Trophoblast cell (in vitro differentiated cells and primary cell): ENCODE data around the gene NTM.

Experiments used
- DNase-seq, 2 donors: peaks; one replicate each; pipeline ENCODE4 v3.0.0-alpha.2; 2016
- H2AFZ ChIP-seq: 2 replicates; pipeline ENCODE4 v1.6.1; 2013; ENCODE audit warnings: low read length, moderate library complexity, mild to moderate bottlenecking; ENCODE audit not compliant: insufficient read depth, poor library complexity
- H2AK5ac ChIP-seq: 2 replicates; pipeline ENCODE4 v1.6.1; 2013; ENCODE audit warnings: mild to moderate bottlenecking, low read length
- H2BK120ac ChIP-seq: 2 replicates; pipeline ENCODE4 v1.6.1; 2013; ENCODE audit warnings: low read length, mild to moderate bottlenecking, moderate library complexity; ENCODE audit not compliant: insufficient read depth, poor library complexity
- H2BK12ac ChIP-seq: 2 replicates; pipeline ENCODE4 v1.6.1; 2013; ENCODE audit warnings: mild to moderate bottlenecking, low read length, moderate library complexity
- H2BK5ac ChIP-seq: 2 replicates; pipeline ENCODE4 v1.6.1; 2013; ENCODE audit warnings: low read length, low read depth, moderate library complexity, mild to moderate bottlenecking; ENCODE audit not compliant: poor library complexity
- H3K14ac ChIP-seq: 2 replicates; pipeline ENCODE4 v1.6.1; 2013; ENCODE audit warnings: mild to moderate bottlenecking, low read length
- H3K18ac ChIP-seq: 2 replicates; pipeline ENCODE4 v1.6.1; 2013; ENCODE audit warnings: mild to moderate bottlenecking, low read length
- H3K23ac ChIP-seq: 2 replicates; pipeline ENCODE4 v1.6.1; 2013; ENCODE audit warnings: low read length
- H3K27ac ChIP-seq: 2 replicates; pipeline ENCODE4 v1.5.1; 2013; ENCODE audit warnings: low read depth, mild to moderate bottlenecking, inconsistent platforms, low read length, moderate library complexity
- H3K27me3 ChIP-seq: 2 replicates; pipeline ENCODE4 v1.6.1; 2013; ENCODE audit warnings: inconsistent platforms, mild to moderate bottlenecking, low read length, moderate library complexity; ENCODE audit not compliant: insufficient read depth
- H3K36me3 ChIP-seq, 2 experiments: 1 replicate in 1 of 2; 2 replicates in 1 of 2; pipeline ENCODE4 v1.6.1; 2013; ENCODE audit warnings: low read length in 2 of 2, mild to moderate bottlenecking in 2 of 2, moderate library complexity in 1 of 2; ENCODE audit not compliant: insufficient read depth in 2 of 2, control insufficient read depth in 1 of 2
- H3K4ac ChIP-seq: 2 replicates; pipeline ENCODE4 v1.6.1; 2013; ENCODE audit warnings: low read depth, mild to moderate bottlenecking, low read length, moderate library complexity
- H3K4me1 ChIP-seq, 2 experiments: 1 replicate in 1 of 2; 2 replicates in 1 of 2; pipeline ENCODE4 v1.6.1; 2013; ENCODE audit warnings: low read length in 2 of 2, mild to moderate bottlenecking in 2 of 2, moderate library complexity in 1 of 2; ENCODE audit not compliant: insufficient read depth in 2 of 2, control insufficient read depth in 1 of 2
- H3K4me2 ChIP-seq: 2 replicates; pipeline ENCODE4 v1.6.1; 2013; ENCODE audit warnings: inconsistent platforms, mild to moderate bottlenecking, low read length, moderate library complexity
- H3K4me3 ChIP-seq: 2 replicates; pipeline ENCODE4 v1.5.1; 2013; ENCODE audit warnings: mild to moderate bottlenecking, low read depth, low read length, inconsistent platforms
- H3K79me1 ChIP-seq: one replicate; pipeline ENCODE4 v1.6.1; 2013; ENCODE audit warnings: low read length
- H3K79me2 ChIP-seq: 2 replicates; pipeline ENCODE4 v1.6.1; 2013; ENCODE audit warnings: low read length, mild to moderate bottlenecking; ENCODE audit not compliant: control insufficient read depth, insufficient read depth, poor library complexity
- H3K9ac ChIP-seq: 2 replicates; pipeline ENCODE4 v1.6.1; 2013; ENCODE audit warnings: mild to moderate bottlenecking, low read length
- H3K9me3 ChIP-seq: 2 replicates; pipeline ENCODE4 v1.6.1; 2013; ENCODE audit warnings: low read depth, mild to moderate bottlenecking, control low read depth, inconsistent platforms, low read length; ENCODE audit not compliant: insufficient read depth
- H4K12ac ChIP-seq: 2 replicates; pipeline ENCODE4 v1.6.1; 2013; ENCODE audit warnings: low read depth, mild to moderate bottlenecking, low read length, moderate library complexity
- H4K8ac ChIP-seq: 2 replicates; pipeline ENCODE4 v1.6.1; 2013; ENCODE audit warnings: low read depth, mild to moderate bottlenecking, low read length, moderate library complexity
- H4K91ac ChIP-seq: one replicate; pipeline ENCODE4 v1.6.1; 2013; ENCODE audit warnings: low read depth, mild to moderate bottlenecking, low read length, moderate library complexity
- WGBS: extraction: QIAGEN DNeasy Blood & Tissue Kit; methylation state at CpG from one replicate; pipeline ENCODE4 v1.1.7; 2013; ENCODE audit warnings: missing lambda C conversion rate; ENCODE audit not compliant: insufficient read length, insufficient coverage; ENCODE audit errors: extremely low coverage; 5-methylcytosine and 5-hydroxymethylcytosine counted together

NTM gene

GRCh38 chr11:131689049-131689925 lies 318.9 kb downstream of the NTM start:
- no peak overlapping the region for H3K18ac ChIP-seq
- WGBS = no CpG with 5 or more reads among the region's 10 CpGs
- no peak overlapping the region for H4K12ac ChIP-seq
- H3K27me3 ChIP-seq = no peaks in the 10 kb centered on the region
- no peak overlapping the region for H4K8ac ChIP-seq
- H3K4me1 ChIP-seq = peaks cover 0 to 3% of the 10 kb centered on the region in 2 experiments
- no peak overlapping the region for H3K4ac ChIP-seq
- H2AFZ ChIP-seq = no peak overlapping the region
- no peaks in the 10 kb centered on the region for H3K9me3 ChIP-seq
- H4K91ac ChIP-seq = no peak overlapping the region
- no peak overlapping the region for H2AK5ac ChIP-seq
- H3K36me3 ChIP-seq = no peaks in the 10 kb centered on the region
- H3K23ac ChIP-seq = no peak overlapping the region
- no peak overlapping the region for H3K4me2 ChIP-seq
- no peak for DNase-seq
- H3K27ac ChIP-seq = no peak overlapping the region
- no peak overlapping the region for H3K4me3 ChIP-seq
- H3K79me2 ChIP-seq = no peaks in the 10 kb centered on the region
- H3K79me1 ChIP-seq = no peaks in the 10 kb centered on the region
- H2BK120ac ChIP-seq = no peak overlapping the region
- no peak overlapping the region for H3K14ac ChIP-seq
- H3K9ac ChIP-seq = no peak overlapping the region
- no peak overlapping the region for H2BK5ac ChIP-seq
- no peak overlapping the region for H2BK12ac ChIP-seq

DNA sequence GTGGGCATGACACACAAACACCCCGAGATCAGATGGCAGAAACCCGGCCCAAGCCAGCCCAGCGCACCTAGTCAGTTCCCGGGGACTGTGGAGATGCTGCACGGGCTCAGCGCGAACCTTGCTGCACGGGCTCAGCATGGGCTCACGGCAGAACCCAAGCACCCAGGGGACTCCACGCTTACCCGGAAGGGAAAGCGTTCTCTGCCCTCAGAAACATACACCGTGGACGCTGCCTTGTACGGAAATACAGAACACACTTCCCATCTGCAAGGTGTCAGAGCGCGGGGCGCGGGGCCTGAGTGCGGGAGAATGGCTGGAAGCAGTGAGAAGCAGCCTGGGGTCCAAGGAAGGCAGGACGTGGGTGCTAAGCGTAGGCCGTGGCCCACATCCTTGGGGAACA lies 319.9 kb downstream of the NTM start:
- Histone ChIP-seq H3K79me1 (no peaks in the 10 kb centered on the region), H4K91ac (no peak overlapping the region), H2BK12ac (no peak overlapping the region), H2BK120ac (no peak overlapping the region), H4K12ac (no peak overlapping the region), H3K79me2 (no peaks in the 10 kb centered on the region), H3K23ac (no peak overlapping the region), H3K9ac (no peak overlapping the region), H3K14ac (no peak overlapping the region), H2AFZ (no peak overlapping the region), H3K4me2 (no peak overlapping the region), H3K18ac (no peak overlapping the region), H3K27ac (no peak overlapping the region), H3K4me1 (peaks cover 3% of the 10 kb centered on the region in 2 experiments), H3K4me3 (no peak overlapping the region), H2BK5ac (no peak overlapping the region), H3K9me3 (no peaks in the 10 kb centered on the region), H3K36me3 (no peaks in the 10 kb centered on the region), H3K4ac (no peak overlapping the region), H4K8ac (no peak overlapping the region), H2AK5ac (no peak overlapping the region), H3K27me3 (no peaks in the 10 kb centered on the region)
- no peak for DNase-seq
- WGBS = no CpG with 5 or more reads among the region's 23 CpGs

DNA sequence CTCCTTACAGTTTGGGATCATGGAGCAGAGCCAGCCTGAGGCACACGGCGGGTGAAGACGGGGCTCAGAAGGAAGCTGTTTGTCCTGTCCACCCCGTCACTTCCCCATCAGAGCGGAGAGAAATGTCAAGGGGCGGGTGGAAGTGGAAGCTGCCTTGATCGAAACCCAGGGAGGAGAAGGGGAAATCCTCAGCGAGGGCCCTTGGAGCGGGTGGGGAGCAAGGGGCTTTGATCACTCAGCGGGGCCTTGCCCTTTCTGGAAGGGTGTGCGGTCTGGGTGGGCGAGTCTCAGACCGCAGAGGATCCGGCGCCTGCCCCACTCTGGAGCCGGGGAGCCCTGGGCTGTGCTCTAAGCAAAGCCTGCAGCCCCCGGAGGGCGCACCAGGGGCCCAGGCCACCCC lies 320.4 kb downstream of the NTM start:
- H2BK120ac ChIP-seq = no peak overlapping the region
- no peak overlapping the region for H4K91ac ChIP-seq
- H3K79me2 ChIP-seq = no peaks in the 10 kb centered on the region
- DNase-seq = no peak
- WGBS = no CpG with 5 or more reads among the region's 18 CpGs
- no peak overlapping the region for H2BK5ac ChIP-seq
- H3K9ac ChIP-seq = no peak overlapping the region
- no peaks in the 10 kb centered on the region for H3K9me3 ChIP-seq
- no peak overlapping the region for H4K8ac ChIP-seq
- H3K27me3 ChIP-seq = peaks cover 4% of the 10 kb centered on the region
- no peaks in the 10 kb centered on the region for H3K36me3 ChIP-seq
- H3K23ac ChIP-seq = no peak overlapping the region
- H3K4ac ChIP-seq = no peak overlapping the region
- no peak overlapping the region for H2AFZ ChIP-seq
- H3K14ac ChIP-seq = no peak overlapping the region
- H3K4me1 ChIP-seq = peaks cover 3% of the 10 kb centered on the region in 2 experiments
- H2BK12ac ChIP-seq = no peak overlapping the region
- no peaks in the 10 kb centered on the region for H3K79me1 ChIP-seq
- H3K4me3 ChIP-seq = no peak overlapping the region
- no peak overlapping the region for H2AK5ac ChIP-seq
- no peak overlapping the region for H3K27ac ChIP-seq
- no peak overlapping the region for H4K12ac ChIP-seq
- H3K4me2 ChIP-seq = no peak overlapping the region
- no peak overlapping the region for H3K18ac ChIP-seq

- no peak overlapping the region for H3K27ac ChIP-seq
- H4K91ac ChIP-seq = no peak overlapping the region
- no peaks in the 10 kb centered on the region for H3K79me1 ChIP-seq
- H4K12ac ChIP-seq = no peak overlapping the region
- no peak overlapping the region for H3K14ac ChIP-seq
- H2AFZ ChIP-seq = no peak overlapping the region
- H2BK120ac ChIP-seq = no peak overlapping the region
- no peaks in the 10 kb centered on the region for H3K79me2 ChIP-seq
- H3K18ac ChIP-seq = no peak overlapping the region
- peaks cover 3% of the 10 kb centered on the region in 2 experiments for H3K4me1 ChIP-seq
- no peak overlapping the region for H3K4me3 ChIP-seq
- H3K27me3 ChIP-seq = peaks cover 4% of the 10 kb centered on the region
- H3K4me2 ChIP-seq = no peak overlapping the region
- no peak overlapping the region for H2BK12ac ChIP-seq
- no peak overlapping the region for H3K9ac ChIP-seq
- H3K9me3 ChIP-seq = no peaks in the 10 kb centered on the region
- H3K36me3 ChIP-seq = no peaks in the 10 kb centered on the region
- no CpG with 5 or more reads among the region's 65 CpGs for WGBS
- H3K4ac ChIP-seq = no peak overlapping the region
- H2AK5ac ChIP-seq = no peak overlapping the region
- no peak overlapping the region for H3K23ac ChIP-seq
- DNase-seq = peak; percentile 36 to 47
- no peak overlapping the region for H2BK5ac ChIP-seq
- no peak overlapping the region for H4K8ac ChIP-seq
Observed at GRCh38 chr11:131691181-131692041, 321.0 kb downstream of the NTM start.
